ENCODE data around the gene FHOD3. TPM values are rescaled to one million over a fixed set of nuclear protein-coding genes. Genes with fewer than 3 reads are reported as not detected.

Gene FHOD3
- total RNA-seq, 1 donor from 2014 or later, result 5.9 TPM

GRCh38 chr18:36334798-36335197, 37.3 kb downstream of the FHOD3 start:
- Histone ChIP-seq H3K27me3 (ENCODE audit: insufficient read depth, low read length) (no peaks in the 10 kb centered on the region), H3K27ac (ENCODE audit: low read depth, low read length) (no peak overlapping the region), H4K20me1 (ENCODE audit: insufficient read depth, low read length) (peaks cover 14% of the 10 kb centered on the region), H3K4me3 (ENCODE audit: insufficient read depth, low read depth, low read length) (no peak overlapping the region), H3K9ac (ENCODE audit: low read length) (no peak overlapping the region), H3K4me2 (ENCODE audit: low read length) (no peak overlapping the region), H3K4me1 (ENCODE audit: insufficient read depth, low read length) (no peaks in the 10 kb centered on the region), H3K36me3 (ENCODE audit: insufficient read depth, low read length) (no peaks in the 10 kb centered on the region), H2AFZ (ENCODE audit: low read depth, low read length) (no peak overlapping the region), H3K9me3 (ENCODE audit: insufficient read depth, low read depth, low read length) (no peaks in the 10 kb centered on the region), H3K79me2 (ENCODE audit: insufficient read depth, low read length) (no peaks in the 10 kb centered on the region)
- peaks cover 10% of the 10 kb centered on the region for H3K27me3 Mint-ChIP-seq (ENCODE audit: low read depth, unreplicated experiment)
- no peaks in the 10 kb centered on the region for H3K36me3 Mint-ChIP-seq (ENCODE audit: low read depth, unreplicated experiment)
- no peak overlapping the region for H3K27ac Mint-ChIP-seq (ENCODE audit: unreplicated experiment)
- TF ChIP-seq, protein P1, sequence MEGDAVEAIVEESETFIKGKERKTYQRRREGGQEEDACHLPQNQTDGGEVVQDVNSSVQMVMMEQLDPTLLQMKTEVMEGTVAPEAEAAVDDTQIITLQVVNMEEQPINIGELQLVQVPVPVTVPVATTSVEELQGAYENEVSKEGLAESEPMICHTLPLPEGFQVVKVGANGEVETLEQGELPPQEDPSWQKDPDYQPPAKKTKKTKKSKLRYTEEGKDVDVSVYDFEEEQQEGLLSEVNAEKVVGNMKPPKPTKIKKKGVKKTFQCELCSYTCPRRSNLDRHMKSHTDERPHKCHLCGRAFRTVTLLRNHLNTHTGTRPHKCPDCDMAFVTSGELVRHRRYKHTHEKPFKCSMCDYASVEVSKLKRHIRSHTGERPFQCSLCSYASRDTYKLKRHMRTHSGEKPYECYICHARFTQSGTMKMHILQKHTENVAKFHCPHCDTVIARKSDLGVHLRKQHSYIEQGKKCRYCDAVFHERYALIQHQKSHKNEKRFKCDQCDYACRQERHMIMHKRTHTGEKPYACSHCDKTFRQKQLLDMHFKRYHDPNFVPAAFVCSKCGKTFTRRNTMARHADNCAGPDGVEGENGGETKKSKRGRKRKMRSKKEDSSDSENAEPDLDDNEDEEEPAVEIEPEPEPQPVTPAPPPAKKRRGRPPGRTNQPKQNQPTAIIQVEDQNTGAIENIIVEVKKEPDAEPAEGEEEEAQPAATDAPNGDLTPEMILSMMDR (IDR thresholded peaks at IDR 0.05; ENCODE audit: insufficient read depth, low read depth, low read length), result no peak
- no peak for TF ChIP-seq EZH2 (IDR thresholded peaks at IDR 0.05; ENCODE audit: insufficient read depth, low read length)
- no peak overlapping the region for H3K4me3 Mint-ChIP-seq (ENCODE audit: unreplicated experiment)
- peaks cover 18% of the 10 kb centered on the region for H3K4me1 Mint-ChIP-seq (ENCODE audit: low read depth, unreplicated experiment)
- no peaks in the 10 kb centered on the region for H3K9me3 Mint-ChIP-seq (ENCODE audit: unreplicated experiment)
- FAIRE-seq (no peak), DNase-seq (ENCODE audit: low read depth) (no peak)

DNA sequence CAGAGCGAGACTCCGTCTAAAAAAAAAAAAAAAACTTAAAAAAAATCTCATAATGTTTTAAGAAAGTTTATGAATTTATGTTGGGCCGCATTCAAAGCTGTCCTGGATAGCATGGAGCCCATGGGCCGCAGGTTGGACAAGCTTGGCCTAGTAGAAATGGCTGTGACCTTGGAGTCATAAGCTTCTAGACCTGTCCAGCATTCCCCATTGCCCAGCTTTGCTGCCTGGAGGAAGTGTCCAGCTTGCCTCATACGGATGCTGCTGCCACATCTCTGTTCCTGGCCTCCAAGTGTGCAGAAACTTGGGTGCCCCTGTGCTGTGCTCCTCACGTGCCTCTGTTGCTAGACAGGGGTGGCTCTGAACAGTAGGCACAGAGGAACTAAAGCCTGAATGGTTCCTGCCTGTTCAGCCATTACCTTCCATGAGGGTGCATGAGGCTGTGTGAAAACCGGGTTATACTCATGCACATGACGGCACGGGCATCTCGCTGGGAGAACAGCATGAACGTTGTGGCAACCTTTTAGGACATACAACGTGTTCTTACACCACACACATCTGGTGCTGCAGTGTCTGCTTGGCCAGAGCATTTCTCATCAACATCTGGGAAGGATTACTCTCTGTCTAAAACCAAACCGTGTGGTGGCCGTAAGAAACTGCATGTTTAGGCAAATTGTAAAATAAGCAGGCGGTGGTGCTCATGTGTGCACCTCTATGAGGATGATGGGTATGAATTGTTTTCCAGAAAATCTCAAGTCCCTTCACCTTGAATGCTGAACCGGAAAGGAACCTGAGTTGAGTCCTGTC, 38.2 kb downstream of the FHOD3 start:
- H3K9ac ChIP-seq (ENCODE audit: low read length), result no peak overlapping the region
- no peaks in the 10 kb centered on the region for H3K9me3 ChIP-seq (ENCODE audit: insufficient read depth, low read depth, low read length)
- no peak overlapping the region for H3K4me2 ChIP-seq (ENCODE audit: low read length)
- Mint-ChIP-seq H3K9me3 (ENCODE audit: unreplicated experiment) (no peaks in the 10 kb centered on the region), H3K4me3 (ENCODE audit: unreplicated experiment) (no peak overlapping the region), H3K36me3 (ENCODE audit: low read depth, unreplicated experiment) (no peaks in the 10 kb centered on the region), H3K27ac (ENCODE audit: unreplicated experiment) (no peak overlapping the region), H3K27me3 (ENCODE audit: low read depth, unreplicated experiment) (peaks cover 10% of the 10 kb centered on the region), H3K4me1 (ENCODE audit: low read depth, unreplicated experiment) (peaks cover 12% of the 10 kb centered on the region)
- H4K20me1 ChIP-seq (ENCODE audit: insufficient read depth, low read length), result peaks cover 14% of the 10 kb centered on the region
- no peaks in the 10 kb centered on the region for H3K4me1 ChIP-seq (ENCODE audit: insufficient read depth, low read length)
- H3K27me3 ChIP-seq (ENCODE audit: insufficient read depth, low read length), result no peaks in the 10 kb centered on the region
- DNase-seq (ENCODE audit: low read depth) (no peak), FAIRE-seq (no peak)
- H2AFZ ChIP-seq (ENCODE audit: low read depth, low read length), result no peak overlapping the region
- TF ChIP-seq, protein P1 (IDR thresholded peaks at IDR 0.05; ENCODE audit: insufficient read depth, low read depth, low read length), result no peak
- TF ChIP-seq EZH2 (IDR thresholded peaks at IDR 0.05; ENCODE audit: insufficient read depth, low read length), result no peak
- H3K79me2 ChIP-seq (ENCODE audit: insufficient read depth, low read length), result no peaks in the 10 kb centered on the region
- H3K36me3 ChIP-seq (ENCODE audit: insufficient read depth, low read length), result no peaks in the 10 kb centered on the region
- H3K27ac ChIP-seq (ENCODE audit: low read depth, low read length), result no peak overlapping the region
- no peak overlapping the region for H3K4me3 ChIP-seq (ENCODE audit: insufficient read depth, low read depth, low read length)
